ENCODE results near the gene COL4A5.

DNA sequence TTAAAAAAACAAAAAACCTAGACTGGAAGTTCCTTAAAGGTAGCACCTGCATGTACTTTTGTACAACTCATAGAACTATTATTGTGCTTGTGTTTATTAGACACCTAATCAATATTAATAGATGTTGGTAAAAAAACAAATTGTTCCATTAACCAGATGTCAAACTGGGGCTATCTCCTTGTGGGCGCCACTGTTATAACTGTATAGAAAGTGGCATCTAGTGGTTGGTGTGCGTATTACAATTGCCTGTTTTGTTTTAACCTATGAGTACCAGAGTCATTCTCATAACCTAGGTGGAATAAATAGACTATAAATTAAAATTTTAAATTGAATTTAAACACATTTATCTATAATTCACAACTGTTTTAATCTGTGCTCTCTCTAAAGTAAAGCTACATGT is 97.4 kb downstream of the COL4A5 start:
- TF ChIP-seq, protein P1, sequence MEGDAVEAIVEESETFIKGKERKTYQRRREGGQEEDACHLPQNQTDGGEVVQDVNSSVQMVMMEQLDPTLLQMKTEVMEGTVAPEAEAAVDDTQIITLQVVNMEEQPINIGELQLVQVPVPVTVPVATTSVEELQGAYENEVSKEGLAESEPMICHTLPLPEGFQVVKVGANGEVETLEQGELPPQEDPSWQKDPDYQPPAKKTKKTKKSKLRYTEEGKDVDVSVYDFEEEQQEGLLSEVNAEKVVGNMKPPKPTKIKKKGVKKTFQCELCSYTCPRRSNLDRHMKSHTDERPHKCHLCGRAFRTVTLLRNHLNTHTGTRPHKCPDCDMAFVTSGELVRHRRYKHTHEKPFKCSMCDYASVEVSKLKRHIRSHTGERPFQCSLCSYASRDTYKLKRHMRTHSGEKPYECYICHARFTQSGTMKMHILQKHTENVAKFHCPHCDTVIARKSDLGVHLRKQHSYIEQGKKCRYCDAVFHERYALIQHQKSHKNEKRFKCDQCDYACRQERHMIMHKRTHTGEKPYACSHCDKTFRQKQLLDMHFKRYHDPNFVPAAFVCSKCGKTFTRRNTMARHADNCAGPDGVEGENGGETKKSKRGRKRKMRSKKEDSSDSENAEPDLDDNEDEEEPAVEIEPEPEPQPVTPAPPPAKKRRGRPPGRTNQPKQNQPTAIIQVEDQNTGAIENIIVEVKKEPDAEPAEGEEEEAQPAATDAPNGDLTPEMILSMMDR (IDR thresholded peaks at IDR 0.05; ENCODE audit: extremely low read depth in 1 of 2, insufficient read depth in 1 of 2, low read depth in 1 of 2, low read length in 2 of 2) = peak; percentile 29 to 37
- no peak for TF ChIP-seq POLR2AphosphoS5 (IDR thresholded peaks at IDR 0.05; ENCODE audit: insufficient read depth, low read depth, low read length)
- no peak for TF ChIP-seq POLR2A (IDR thresholded peaks at IDR 0.05; ENCODE audit: low read depth, low read length)
- TF ChIP-seq JUN (IDR thresholded peaks at IDR 0.05; ENCODE audit: borderline replicate concordance, insufficient read depth, insufficient read length, low read depth) = no peak
- no peak for TF ChIP-seq EZH2 (IDR thresholded peaks at IDR 0.05; ENCODE audit: borderline replicate concordance, low read depth, low read length, severe bottlenecking)
